HG03175 (cell line): ENCODE data around the gene RALB.
"Not testable (repeated sequence)": the region's sequence is repeated elsewhere in the genome, so short reads cannot be mapped to it uniquely, and the experiment has no call there.

Source experiments
- ATAC-seq: cut with Tn5 transposase; IDR thresholded peaks from one replicate; pipeline ENCODE4 v1.9.1; 2021; ENCODE audit warnings: mild to moderate bottlenecking, moderate library complexity; ENCODE audit not compliant: unreplicated experiment

RALB gene

GRCh38 chr2:120313695-120314615, 61.3 kb downstream of the RALB start:
- ATAC-seq = no peak

DNA sequence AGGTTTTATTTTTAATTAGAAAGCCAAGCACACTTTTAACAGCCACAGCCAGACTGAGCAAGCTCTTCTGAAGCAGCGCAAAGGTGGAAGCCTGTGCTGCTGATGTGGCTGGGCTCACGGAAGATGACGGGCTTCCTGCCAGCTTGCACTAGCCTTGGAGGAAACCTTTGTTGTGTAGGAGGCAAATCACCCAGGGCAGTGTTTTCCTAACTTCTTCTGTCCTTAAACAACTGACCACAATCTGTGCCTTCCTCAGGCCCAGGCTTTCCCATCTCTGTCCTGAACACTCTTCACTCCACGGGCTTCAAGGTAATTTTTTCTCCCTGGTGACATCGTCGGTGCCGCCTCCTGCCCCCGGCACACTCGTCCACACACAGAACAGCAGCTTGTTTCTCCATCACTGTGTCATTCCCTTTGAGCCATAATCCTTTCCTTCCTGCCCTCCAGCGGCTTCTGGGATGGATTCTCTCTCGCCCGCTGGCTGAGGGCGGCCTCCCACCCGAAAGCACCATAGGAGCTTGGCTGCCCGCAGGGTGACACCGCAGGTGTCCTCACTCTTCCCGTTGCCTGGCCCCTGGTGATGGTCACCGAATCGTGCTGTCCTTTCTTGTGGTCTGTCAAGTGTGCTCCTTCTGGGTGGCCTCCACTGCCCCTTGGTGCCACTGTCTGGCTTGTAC, 62.2 kb downstream of the RALB start:
- ATAC-seq = no peak

DNA sequence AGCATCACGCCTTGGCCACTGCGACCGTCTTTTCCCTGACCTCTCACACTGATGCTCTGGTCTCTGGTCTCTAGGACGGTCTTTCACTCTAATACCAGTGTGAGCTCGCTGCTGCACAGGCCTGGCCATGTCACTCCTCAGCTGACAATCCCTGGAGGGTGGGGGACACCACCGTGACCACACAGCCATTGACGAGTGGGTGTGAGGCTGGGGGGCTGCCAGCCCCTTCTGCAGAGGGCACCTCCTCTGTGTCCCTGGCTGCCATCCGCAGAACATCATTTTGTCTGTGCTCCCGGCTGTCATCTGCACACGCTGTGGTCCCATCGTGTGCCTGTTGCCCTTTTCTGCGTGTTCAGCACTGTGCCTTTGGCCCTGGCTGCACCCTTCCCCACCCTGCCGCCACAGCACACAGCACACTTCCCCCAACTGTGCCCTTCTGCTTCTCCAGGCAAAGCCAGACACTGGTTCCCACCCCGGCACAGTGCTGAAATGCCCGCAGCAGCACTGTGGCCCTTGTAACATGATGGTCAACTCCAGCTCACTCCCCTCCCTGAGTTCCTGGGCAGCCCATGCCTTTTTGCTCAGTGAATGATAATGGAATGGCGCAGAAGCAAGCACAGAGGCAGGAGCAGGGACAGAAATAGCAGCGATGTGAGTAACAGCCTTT, 62.8 kb downstream of the RALB start:
- ATAC-seq = no peak

DNA sequence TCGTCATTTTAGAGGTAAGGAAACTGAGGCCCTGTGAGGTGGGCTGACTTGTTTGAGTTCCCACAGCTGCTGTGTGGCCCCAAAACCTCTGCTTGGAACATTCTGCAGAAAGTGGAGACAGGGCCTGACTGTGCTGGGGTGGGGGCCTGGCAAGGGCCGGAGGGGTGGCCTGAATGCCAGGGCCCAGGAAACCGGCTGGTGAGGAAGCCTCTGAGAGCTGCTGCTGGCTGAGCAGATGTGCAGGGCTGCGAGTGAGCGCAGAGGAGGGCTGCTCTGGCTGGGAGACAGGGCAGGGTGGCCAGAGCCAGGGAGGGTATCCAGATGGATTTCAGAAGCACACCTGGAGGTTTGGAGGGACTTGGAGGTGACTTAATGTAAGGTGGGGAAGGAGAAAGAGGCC, 63.4 kb downstream of the RALB start:
- ATAC-seq = no peak

DNA sequence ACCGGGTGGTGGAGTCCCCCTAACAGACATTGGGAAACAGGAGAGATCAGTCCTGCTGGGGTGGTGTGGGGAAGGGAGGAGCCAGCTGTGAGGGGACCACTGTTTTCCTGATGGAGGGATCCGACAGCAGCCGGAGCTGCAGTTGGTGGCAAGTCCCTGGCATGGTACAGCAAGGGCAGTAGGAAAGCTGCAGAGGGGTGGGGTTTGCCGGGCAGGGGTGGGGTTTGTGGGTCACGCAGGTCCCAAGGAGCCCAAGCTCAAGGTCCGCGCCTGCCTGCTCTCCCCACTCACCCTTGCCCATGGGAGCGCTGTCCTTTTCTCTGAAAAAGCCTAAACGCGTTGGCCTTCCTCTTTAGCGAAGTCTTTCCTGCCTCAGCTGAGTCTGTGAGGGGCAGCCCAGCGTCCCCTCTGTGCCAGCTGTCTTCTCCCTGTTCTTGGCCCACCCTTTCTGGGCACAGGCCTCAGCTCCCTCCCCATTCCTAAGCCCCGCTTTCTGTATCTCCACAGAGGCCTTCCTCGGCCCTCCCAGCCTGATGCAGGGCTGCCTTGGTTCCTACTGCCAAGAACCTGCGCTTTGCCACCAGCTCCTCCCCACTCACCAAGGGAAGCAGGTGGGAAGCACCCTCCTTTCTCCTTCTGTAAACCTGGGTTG, 64.0 kb downstream of the RALB start:
- no peak for ATAC-seq

DNA sequence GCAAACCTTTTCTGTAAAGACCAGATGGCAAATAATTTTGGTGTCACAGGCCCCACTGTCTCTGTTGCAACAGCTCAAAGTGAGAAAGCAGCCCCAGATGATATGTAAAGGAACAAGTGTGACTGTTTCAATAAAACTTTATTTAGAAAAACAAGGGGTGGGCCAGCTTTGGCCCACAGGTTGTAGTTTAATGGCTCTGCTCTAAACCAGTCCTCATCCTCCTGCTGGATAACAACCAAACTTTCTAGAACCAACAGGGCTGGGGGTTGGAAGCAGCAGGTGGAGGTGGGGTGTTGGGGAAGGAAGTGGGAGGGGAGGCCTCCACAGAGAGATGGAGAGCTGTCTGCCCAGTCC, 64.5 kb downstream of the RALB start:
- ATAC-seq = no peak

DNA sequence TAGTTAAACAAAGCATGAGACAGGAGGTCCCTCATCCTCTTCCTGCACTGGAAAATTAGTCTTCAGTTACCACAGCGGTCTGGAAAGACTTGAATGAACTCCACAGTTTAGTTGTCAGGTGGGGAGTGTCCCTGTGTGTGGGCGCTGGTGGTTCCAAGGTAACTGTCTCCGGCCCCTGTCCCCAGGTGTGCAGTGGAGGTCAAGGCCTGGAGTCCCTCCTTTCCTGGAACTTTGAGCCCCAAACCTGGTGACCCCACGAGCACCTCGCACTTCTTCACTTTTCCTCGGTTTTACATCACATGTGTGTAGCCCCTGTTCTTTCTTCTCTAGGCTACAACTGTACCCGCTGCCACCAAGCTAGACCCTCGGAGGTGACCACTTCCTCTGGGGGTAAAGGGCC, 65.3 kb downstream of the RALB start:
- no peak for ATAC-seq

GRCh38 chr2:120318626-120319025, 66.0 kb downstream of the RALB start:
- no peak for ATAC-seq

GRCh38 chr2:120319123-120319522, 66.5 kb downstream of the RALB start:
- ATAC-seq = no peak

DNA sequence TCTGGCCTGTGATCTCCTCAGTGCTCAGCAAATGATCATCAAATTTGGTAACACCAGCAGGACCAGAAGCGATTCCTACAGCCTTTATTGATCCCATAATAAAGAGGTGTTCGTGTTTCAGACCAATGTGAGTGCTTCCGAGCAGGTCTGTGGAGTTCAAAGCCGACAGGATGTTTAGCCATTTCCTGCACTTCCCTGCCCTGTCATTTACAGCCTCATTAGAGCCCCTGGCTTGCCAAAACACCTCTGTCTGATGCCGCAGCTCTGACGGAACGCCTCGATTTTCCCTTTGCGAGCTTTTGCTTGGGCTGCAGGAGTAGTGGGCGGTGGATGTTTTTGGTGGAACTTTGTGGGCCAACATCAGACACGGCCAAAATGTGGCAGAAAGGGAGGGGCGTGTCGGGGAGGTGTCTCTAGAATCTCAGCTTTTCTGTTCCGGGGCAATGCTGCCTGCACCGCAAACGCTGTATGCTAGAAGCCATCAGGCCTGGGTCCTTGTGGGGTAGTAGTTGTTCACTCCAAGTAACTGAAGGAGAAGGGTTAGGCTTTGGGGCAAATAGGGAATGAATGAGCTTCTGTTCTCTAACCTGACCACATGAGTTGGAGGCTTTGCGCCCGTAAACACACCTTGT, 67.2 kb downstream of the RALB start:
- no peak for ATAC-seq

DNA sequence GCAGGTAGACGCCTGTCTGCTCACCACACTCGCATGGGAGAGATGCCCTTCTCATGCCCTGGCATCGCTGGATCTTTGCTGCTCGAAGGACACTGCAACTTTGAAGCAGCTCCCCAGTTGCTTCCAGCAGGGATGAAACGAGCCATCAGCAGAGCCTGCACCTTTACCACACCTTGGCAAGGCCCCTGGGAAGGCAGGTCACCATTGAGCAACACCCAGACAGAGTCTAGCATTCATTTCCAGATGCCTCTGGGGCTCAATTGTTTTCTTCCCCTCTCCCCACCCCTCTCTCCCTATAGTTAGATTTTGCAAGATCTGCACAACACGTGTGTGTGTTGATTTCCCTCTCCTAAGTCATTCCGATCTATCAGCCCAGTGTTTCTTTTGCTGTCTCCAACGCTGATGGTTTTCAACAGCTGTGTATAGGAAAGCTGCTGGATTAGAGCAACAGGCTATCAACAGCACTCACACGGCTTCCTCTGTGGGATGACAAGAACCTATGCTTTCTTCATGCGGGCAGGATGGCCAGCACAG, 67.7 kb downstream of the RALB start:
- ATAC-seq = no peak

GRCh38 chr2:120320887-120321556, 68.4 kb downstream of the RALB start:
- ATAC-seq = not testable (repeated sequence)

DNA sequence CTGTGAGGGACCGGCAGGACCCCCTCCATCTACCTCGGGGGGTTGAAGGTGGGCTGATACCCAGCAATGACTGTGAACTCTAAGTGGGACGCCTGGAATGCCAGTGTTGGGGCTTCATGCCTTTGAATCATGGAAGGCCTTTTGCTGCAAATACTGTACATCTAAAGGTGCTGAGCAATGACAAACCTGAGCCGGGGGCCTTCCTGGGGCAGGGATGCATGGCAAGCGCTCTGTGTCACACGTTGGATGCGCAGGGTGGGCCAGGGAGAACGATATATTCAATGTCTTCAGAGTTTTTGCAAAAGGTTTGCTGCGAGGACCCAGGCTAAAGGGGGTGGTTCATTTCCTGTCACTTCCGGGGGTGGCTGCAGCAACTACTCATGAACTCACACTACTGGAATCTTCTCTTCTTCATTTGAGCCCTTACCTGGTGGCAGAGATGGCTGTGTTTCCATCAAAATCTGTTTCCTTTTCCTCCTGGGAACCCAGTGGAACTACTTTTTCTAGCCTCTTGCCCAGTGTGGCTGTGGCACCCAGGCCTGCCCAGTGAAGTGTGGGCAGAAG, 69.2 kb downstream of the RALB start:
- ATAC-seq = no peak

GRCh38 chr2:120322329-120322728, 69.7 kb downstream of the RALB start:
- ATAC-seq = no peak

DNA sequence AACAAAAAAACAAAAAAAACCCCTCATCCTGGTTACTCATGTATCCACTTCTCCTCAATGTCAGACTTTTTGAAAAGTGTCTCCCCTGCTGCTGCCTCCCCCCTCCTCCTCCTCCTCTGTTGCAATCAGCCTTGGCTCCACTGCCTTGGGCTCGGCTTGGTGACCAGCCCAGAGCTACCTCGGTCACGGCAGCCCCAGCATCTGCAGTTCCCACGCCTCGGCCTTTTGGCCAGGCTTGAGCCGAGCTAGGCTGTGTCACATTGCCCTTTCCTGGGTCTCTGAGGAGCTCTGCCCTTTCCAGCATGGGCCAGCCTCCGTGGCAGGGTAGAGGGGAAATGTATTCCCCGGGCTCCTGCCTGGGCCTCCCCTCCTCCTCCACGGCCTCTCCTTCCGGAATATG, 70.6 kb downstream of the RALB start:
- ATAC-seq = no peak

GRCh38 chr2:120323807-120324399, 71.3 kb downstream of the RALB start:
- ATAC-seq = no peak

GRCh38 chr2:120324933-120325332, 72.3 kb downstream of the RALB start:
- no peak for ATAC-seq

DNA sequence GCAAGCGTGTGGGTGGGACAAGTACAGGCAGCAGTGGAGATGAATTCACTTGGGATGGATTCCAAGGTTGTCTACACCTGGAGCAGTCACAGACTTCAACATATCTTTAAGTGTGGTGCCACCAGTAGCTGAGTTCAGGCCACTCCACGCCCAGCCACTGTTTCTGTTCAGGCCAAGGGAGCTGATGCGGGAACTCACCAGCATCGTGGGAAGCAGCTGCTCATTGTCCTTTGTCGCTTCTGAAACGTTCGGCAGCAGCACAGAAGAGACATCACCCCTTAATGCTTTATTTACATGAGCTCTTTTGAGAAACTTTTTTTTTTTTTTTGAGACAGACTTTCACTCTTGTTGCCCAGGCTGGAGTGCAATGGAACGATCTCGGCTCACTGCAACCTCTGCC, 73.4 kb downstream of the RALB start:
- ATAC-seq = no peak
